Left renal cortex interstitium (tissue), 4 donors: ENCODE measurements around the gene PON2. TPM values are rescaled to one million over a fixed set of nuclear protein-coding genes. Genes with fewer than 3 reads are reported as not detected.
"Not testable (repeated sequence)": the region's sequence is repeated elsewhere in the genome, so short reads cannot be mapped to it uniquely, and the experiment has no call there.

Experiments
- DNase-seq, 4 donors: peaks; one replicate each; pipeline ENCODE4 v3.0.0-alpha.2; 2013; ENCODE audit warnings: low read depth in 4 of 4, low spot score in 2 of 4, missing footprints in 1 of 4
- polyA plus RNA-seq, 4 donors: library from polyadenylated mRNA; unstranded; fragments of 120-200 nt; gene quantifications; one replicate each; pipeline ENCODE4 v1.2.1, GENCODE V29; 2013; ENCODE audit not compliant: insufficient read length in 4 of 4

The PON2 gene
- polyA plus RNA-seq, 4 donors, result 140 to 245 (median 193) TPM

GRCh38 chr7:95407751-95408150, 27.1 kb downstream of the PON2 start:
- no peak for DNase-seq

- DNase-seq, result no peak
Observed at GRCh38 chr7:95405800-95406199, 29.0 kb downstream of the PON2 start.

GRCh38 chr7:95405208-95405607, 29.6 kb downstream of the PON2 start:
- DNase-seq, result no peak

GRCh38 chr7:95404316-95404865, 30.4 kb downstream of the PON2 start:
- no peak for DNase-seq

- no peak for DNase-seq
Observed at GRCh38 chr7:95398155-95398940, 36.5 kb downstream of the PON2 start.

- DNase-seq, result no peak
Observed at GRCh38 chr7:95397381-95397780, 37.4 kb downstream of the PON2 start.

- DNase-seq, result no peak
Observed at GRCh38 chr7:95396136-95397032, 38.4 kb downstream of the PON2 start, which contains the start of gene PON3. TSS of gene PON3 (minus strand) at chr7:95396375. CDS start at chr7:95396350, 25 bp downstream.

- DNase-seq, result no peak
Observed at GRCh38 chr7:95395755-95396135, 39.1 kb downstream of the PON2 start.

- no peak for DNase-seq
Observed at GRCh38 chr7:95394370-95394769, 40.5 kb downstream of the PON2 start.

GRCh38 chr7:95391761-95392160, 43.1 kb downstream of the PON2 start:
- no peak for DNase-seq

GRCh38 chr7:95389516-95389915, 45.3 kb downstream of the PON2 start:
- DNase-seq, result no peak

- DNase-seq, result not testable (repeated sequence)
Observed at GRCh38 chr7:95379457-95379856, 55.4 kb downstream of the PON2 start.

GRCh38 chr7:95376632-95377400, 58.0 kb downstream of the PON2 start:
- DNase-seq, result no peak

- DNase-seq, result no peak
Observed at GRCh38 chr7:95375591-95376257, 59.1 kb downstream of the PON2 start.

- no peak for DNase-seq
Observed at GRCh38 chr7:95373323-95373722, 61.5 kb downstream of the PON2 start.

GRCh38 chr7:95368235-95368634, 66.6 kb downstream of the PON2 start:
- no peak for DNase-seq

- DNase-seq, result no peak
Observed at GRCh38 chr7:95367606-95368005, 67.2 kb downstream of the PON2 start.

GRCh38 chr7:95365151-95365550, 69.7 kb downstream of the PON2 start:
- DNase-seq, result no peak

- DNase-seq, result no peak
Observed at GRCh38 chr7:95357623-95358022, 77.2 kb downstream of the PON2 start.
